Vagina (tissue), 2 donors: ENCODE results near the gene APBB2.

ENCODE experiments used
- CTCF ChIP-seq, 3 experiments: fragments of 450-650 bp in 2 of 3; fragments of 200-600 bp in 1 of 3; sonication (generic) in 1 of 3; IDR thresholded peaks; one replicate each; pipeline ENCODE4 v1.5.1; 2017 to 2019; ENCODE audit warnings: antibody characterized with exemption in 3 of 3, mild to moderate bottlenecking in 2 of 3, moderate library complexity in 2 of 3
- POLR2A ChIP-seq, 2 donors: fragments of 450-650 bp; IDR thresholded peaks; one replicate each; pipeline ENCODE4 v1.6.1; 2017; ENCODE audit warnings: antibody characterized with exemption in 2 of 2, mild to moderate bottlenecking in 2 of 2, moderate library complexity in 2 of 2

GRCh38 chr4:41213625-41214135, 662 bp downstream of the APBB2 start:
- TF ChIP-seq POLR2A (IDR thresholded peaks at IDR 0.05) (no peak), CTCF (IDR thresholded peaks at IDR 0.05) (no peak)
